ENCODE data around the gene MARK4. TPM values are rescaled to one million over a fixed set of nuclear protein-coding genes. Genes with fewer than 3 reads are reported as not detected.
A peak's percentile ranks its signal among the peaks of the same experiment; 100 is the strongest.

Gene MARK4
- total RNA-seq, 1 experiment from 2014 or later: 37.7 TPM

- H3K79me2 ChIP-seq (ENCODE audit: insufficient read depth, low read length): no peaks in the 10 kb centered on the region
- ChIA-PET RAD21 (ENCODE audit: low non-redundant PET in 1 of 2, low total read pairs in 2 of 2, uncharacterized antibody in 2 of 2, unreplicated experiment in 2 of 2) (no interaction called here), POLR2A (no interaction called here), CTCF (no interaction called here)
- H3K4me3 ChIP-seq (replicated peaks in 1 of 2; ENCODE audit: low read depth in 1 of 2, low read length in 2 of 2): no peak overlapping the region
- H4K20me1 ChIP-seq (ENCODE audit: insufficient read depth): no peaks in the 10 kb centered on the region
- H3K36me3 ChIP-seq (ENCODE audit: control insufficient read depth in 1 of 2, insufficient read depth in 2 of 2, low read length in 2 of 2): peaks cover 4% of the 10 kb centered on the region in 2 experiments; a peak in 1 of 4 replicates
- peak overlapping the region; percentile 23 for H3K4me2 ChIP-seq (ENCODE audit: low read length)
- no peak overlapping the region for H3K27ac ChIP-seq (ENCODE audit: low read depth, low read length)
- intact Hi-C loops (cut with micrococcal nuclease): no loop called here
- no peaks in the 10 kb centered on the region for H3K9me3 ChIP-seq (ENCODE audit: control insufficient read depth in 1 of 2, insufficient read depth in 1 of 2, low read depth in 1 of 2, low read length in 2 of 2)
- H2AFZ ChIP-seq (ENCODE audit: low read depth, low read length, poor library complexity, severe bottlenecking): no peak overlapping the region
- H3K4me1 ChIP-seq (ENCODE audit: control insufficient read depth in 1 of 2, insufficient read depth in 2 of 2, low read length in 2 of 2): peaks cover 3 to 24% of the 10 kb centered on the region in 2 experiments; a peak in 3 of 4 replicates
- H3K27me3 ChIP-seq (ENCODE audit: insufficient read depth, low read length): no peaks in the 10 kb centered on the region
- TF ChIP-seq REST (IDR thresholded peaks at IDR 0.05; ENCODE audit: low read depth) (no peak), EZH2 (IDR thresholded peaks at IDR 0.05) (no peak), POLR2A (IDR thresholded peaks at IDR 0.05; ENCODE audit: borderline replicate concordance, extremely low read depth, insufficient read depth, insufficient read length) (no peak), ATF3 (IDR thresholded peaks at IDR 0.05) (no peak), SP1 (IDR thresholded peaks at IDR 0.05; ENCODE audit: low read depth) (no peak), MAX (IDR thresholded peaks at IDR 0.05) (no peak), TCF7L2 (IDR thresholded peaks at IDR 0.05; ENCODE audit: borderline replicate concordance, extremely low read depth, insufficient read depth, insufficient read length) (no peak), RAD21 (IDR thresholded peaks at IDR 0.05; ENCODE audit: low read depth) (no peak), CTCF (IDR thresholded peaks at IDR 0.05 in 2 of 3, conservative IDR thresholded peaks at IDR 0.05 in 1 of 3; ENCODE audit: borderline replicate concordance in 1 of 3, insufficient read depth in 1 of 3, low read depth in 2 of 3, low read length in 2 of 3) (no peak)
- BruUV-seq (replicated peaks): no TSS peak
- no peak overlapping the region for H3K9ac ChIP-seq (ENCODE audit: low read length)
- peak; percentile 56 for ATAC-seq
- DNase-seq (ENCODE audit: low read depth, low spot score): no peak
- H3K9me2 ChIP-seq (ENCODE audit: insufficient read depth): no peaks in the 10 kb centered on the region
Observed at GRCh38 chr19:45293682-45294081, 42.6 kb downstream of the MARK4 start.
